ENCODE measurements around the gene MRPL19. TPM values are rescaled to one million over a fixed set of nuclear protein-coding genes. Genes with fewer than 3 reads are reported as not detected.
"Not testable (repeated sequence)": the region's sequence is repeated elsewhere in the genome, so short reads cannot be mapped to it uniquely, and the experiment has no call there.

The MRPL19 gene
- total RNA-seq, 2 experiments from 2014 or later, result 38.2 to 50.4 TPM

DNA sequence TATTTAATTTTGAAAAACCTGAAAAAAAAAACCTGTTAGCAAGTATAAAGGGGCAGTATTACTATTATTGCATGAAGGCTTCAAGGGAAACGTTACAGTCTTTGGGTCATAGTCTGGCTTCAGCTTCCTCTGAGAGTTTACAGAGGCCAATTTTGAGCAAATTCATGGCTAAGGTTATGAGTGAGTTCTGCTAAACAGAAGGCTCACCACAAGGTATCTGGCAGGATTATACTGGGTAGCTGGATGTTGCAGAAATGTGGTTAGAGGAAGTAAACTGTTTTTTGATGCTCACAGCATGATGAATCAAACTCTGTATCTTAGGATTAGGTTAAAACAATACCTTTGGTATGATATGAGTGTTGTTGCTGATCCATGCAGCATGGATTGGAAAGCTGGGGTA lies 9.3 kb downstream of the MRPL19 start:
- DNase-seq (no peak), ATAC-seq (no peak)
- Mint-ChIP-seq H3K4me3 (no peak overlapping the region), H3K36me3 (peaks cover 72% of the 10 kb centered on the region), H3K27ac (no peak overlapping the region), H3K9me3 (ENCODE audit: low read depth) (peaks cover 10% of the 10 kb centered on the region), H3K4me1 (peaks cover 9% of the 10 kb centered on the region), H3K27me3 (no peaks in the 10 kb centered on the region)
- CTCF ChIA-PET, result interaction anchor here (1.4 to 2.3 kb wide), 2 partner anchors 9 to 16 kb away, joined by 6 to 10 read pairs; no protein-coding TSS in a partner anchor

DNA sequence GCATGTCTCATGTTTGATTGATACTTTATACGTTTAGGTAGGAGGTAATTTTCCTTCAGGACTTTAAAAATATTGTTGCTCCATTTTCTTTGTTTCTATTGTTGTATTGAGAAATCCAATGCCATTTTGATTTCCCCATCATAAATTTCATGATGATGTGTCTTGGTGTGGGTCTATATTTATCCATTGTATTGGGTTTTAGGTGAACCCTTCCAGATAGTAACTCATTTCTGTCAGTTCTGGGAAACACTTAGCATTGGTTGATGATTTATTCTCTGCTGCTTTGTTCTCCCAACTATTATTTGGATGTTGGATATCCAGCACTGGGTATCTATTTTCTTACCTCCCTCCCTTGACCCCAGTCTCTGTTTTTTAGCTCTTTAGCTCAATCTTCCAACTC lies 10.0 kb downstream of the MRPL19 start:
- CTCF ChIA-PET, result interaction anchor here (0.6 to 2.3 kb wide), 4 partner anchors 8 to 20 kb away, joined by 3 to 10 read pairs (median 4); no protein-coding TSS in a partner anchor

DNA sequence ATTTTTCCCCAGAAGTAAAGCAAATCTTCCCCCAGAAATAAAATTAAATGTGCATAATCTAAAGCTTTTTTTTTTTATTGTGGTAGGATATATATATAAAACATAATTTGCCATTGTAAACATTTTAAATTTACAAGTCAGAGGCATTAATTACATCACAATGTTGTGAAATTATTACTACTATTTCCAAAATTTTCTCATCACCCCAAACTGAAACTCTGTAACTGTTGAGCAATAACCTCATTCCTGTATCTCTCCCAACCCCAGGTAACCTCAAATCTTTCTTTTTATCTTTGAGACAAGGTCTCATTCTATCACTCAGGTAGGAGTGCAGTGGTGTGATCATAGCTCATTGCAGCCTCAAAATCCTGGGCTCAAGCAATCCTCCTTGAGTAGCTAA lies 11.2 kb downstream of the MRPL19 start:
- DNase-seq (no peak), ATAC-seq (no peak)
- Mint-ChIP-seq H3K4me3 (no peak overlapping the region), H3K27me3 (no peaks in the 10 kb centered on the region), H3K27ac (no peak overlapping the region), H3K36me3 (peaks cover 77% of the 10 kb centered on the region), H3K9me3 (ENCODE audit: low read depth) (peaks cover 12% of the 10 kb centered on the region), H3K4me1 (peaks cover 7% of the 10 kb centered on the region)
- CTCF ChIA-PET, result interaction anchor here (0.9 to 2.3 kb wide), 2 partner anchors 10 to 18 kb away, joined by 4 to 10 read pairs; no protein-coding TSS in a partner anchor

More for the DNA sequence above, 10.0 kb downstream of the MRPL19 start:
- ATAC-seq (no peak), DNase-seq (no peak)
- H3K4me1 Mint-ChIP-seq, result peaks cover 7% of the 10 kb centered on the region
- H3K27ac Mint-ChIP-seq, result no peak overlapping the region
- no peaks in the 10 kb centered on the region for H3K27me3 Mint-ChIP-seq
- peaks cover 74% of the 10 kb centered on the region for H3K36me3 Mint-ChIP-seq
- peaks cover 10% of the 10 kb centered on the region for H3K9me3 Mint-ChIP-seq (ENCODE audit: low read depth)
- no peak overlapping the region for H3K4me3 Mint-ChIP-seq

DNA sequence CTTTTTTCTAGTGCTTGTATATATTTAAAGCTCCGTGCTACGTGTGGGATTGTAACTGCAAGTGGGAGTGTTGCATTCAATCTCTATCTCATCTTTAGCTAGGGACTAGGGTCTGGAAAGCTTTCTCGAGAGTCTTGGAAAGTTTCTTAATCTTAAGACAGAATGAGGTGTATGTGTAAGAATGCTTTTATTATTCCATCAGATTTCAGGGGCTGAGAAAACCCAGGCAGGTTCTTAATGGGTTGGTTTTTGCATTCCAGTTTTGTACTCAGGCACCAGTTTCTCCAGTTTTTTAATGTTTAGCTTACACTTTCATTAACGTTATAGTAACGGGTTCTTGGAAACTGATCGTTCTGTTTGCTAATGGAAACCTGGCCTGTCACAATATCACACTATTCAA lies 20.3 kb downstream of the MRPL19 start:
- H3K27me3 Mint-ChIP-seq, result no peaks in the 10 kb centered on the region
- no peak for ATAC-seq
- H3K36me3 Mint-ChIP-seq, result peaks cover 33% of the 10 kb centered on the region
- DNase-seq, result no peak
- no peaks in the 10 kb centered on the region for H3K4me1 Mint-ChIP-seq
- CTCF ChIA-PET, result no interaction called here
- no peak overlapping the region for H3K4me3 Mint-ChIP-seq
- no peak overlapping the region for H3K27ac Mint-ChIP-seq
- H3K9me3 Mint-ChIP-seq (ENCODE audit: low read depth), result no peaks in the 10 kb centered on the region

DNA sequence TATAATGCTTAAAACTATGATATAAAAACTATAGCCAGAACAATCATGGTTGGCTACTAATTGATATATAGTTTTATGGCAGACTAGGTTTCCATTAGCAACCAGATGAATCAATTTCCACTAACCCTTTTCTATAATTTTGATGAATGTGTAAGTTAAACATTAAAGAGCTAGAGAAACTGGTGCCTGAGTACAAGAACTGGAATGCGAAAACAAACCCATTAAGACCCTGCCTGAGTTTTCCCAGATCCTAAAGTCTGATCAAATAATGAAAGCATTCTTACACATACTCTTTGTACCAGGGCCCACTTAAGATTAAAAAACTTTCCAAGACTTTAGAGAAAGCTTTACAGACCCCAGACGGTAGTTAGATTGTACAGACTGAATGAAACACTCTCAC lies 21.3 kb downstream of the MRPL19 start:
- Mint-ChIP-seq H3K27me3 (no peaks in the 10 kb centered on the region), H3K27ac (no peak overlapping the region), H3K4me3 (no peak overlapping the region), H3K36me3 (peaks cover 31% of the 10 kb centered on the region), H3K9me3 (ENCODE audit: low read depth) (no peaks in the 10 kb centered on the region), H3K4me1 (peaks cover 3% of the 10 kb centered on the region)
- CTCF ChIA-PET, result interaction anchor here (1.0 to 2.0 kb wide), 2 partner anchors 9 to 10 kb away, joined by 4 to 7 read pairs; no protein-coding TSS in a partner anchor
- DNase-seq (no peak), ATAC-seq (no peak)

DNA sequence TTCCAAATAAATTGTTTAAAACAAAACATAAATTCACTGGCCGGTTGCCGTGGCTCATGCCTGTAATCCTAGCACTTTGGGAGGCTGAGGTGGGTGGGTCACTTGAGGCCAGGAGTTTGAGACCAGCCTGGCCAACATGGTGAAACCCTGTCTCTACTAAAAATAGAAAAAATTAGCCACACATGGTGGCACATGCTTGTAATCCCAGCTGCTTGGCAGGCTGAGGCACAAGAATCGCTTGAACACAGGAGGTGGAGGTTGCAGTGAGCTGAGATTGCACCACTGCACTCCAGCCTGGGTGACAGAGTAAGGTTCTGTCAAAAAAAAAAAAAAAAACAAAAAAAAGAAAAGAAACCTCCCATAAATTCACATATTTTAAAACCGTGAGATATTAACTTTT lies 28.8 kb downstream of the MRPL19 start:
- CTCF ChIA-PET, result interaction anchor here (6.8 kb wide), 1 partner anchor 35 kb away, joined by 35 read pairs; no protein-coding TSS in a partner anchor

DNA sequence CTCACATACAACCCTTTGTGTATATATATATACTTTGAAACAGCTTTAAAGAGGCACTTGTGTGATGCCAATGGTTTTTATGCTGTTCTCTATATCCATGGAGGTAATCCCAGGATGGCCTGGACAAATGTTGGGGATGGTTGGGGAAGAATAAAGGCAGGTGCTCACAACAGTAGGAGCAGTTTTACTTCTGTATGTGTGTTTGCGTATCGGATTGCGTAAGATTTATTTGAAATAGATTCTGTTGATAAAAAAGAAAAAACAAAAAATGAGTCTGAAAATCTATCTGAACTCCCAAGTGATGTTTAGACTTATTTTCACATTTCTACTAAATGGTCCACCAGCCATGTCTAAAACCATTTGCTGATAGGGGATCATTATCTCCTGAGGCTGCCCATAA lies 29.3 kb downstream of the MRPL19 start:
- CTCF ChIA-PET, result interaction anchor here (6.8 kb wide), 1 partner anchor 35 kb away, joined by 35 read pairs; no protein-coding TSS in a partner anchor
- H3K4me3 Mint-ChIP-seq, result no peak overlapping the region
- no peak overlapping the region for H3K27ac Mint-ChIP-seq
- peaks cover 24% of the 10 kb centered on the region for H3K36me3 Mint-ChIP-seq
- H3K9me3 Mint-ChIP-seq (ENCODE audit: low read depth), result no peaks in the 10 kb centered on the region
- DNase-seq (no peak), ATAC-seq (no peak)
- no peaks in the 10 kb centered on the region for H3K27me3 Mint-ChIP-seq
- peaks cover 12% of the 10 kb centered on the region for H3K4me1 Mint-ChIP-seq

More for the DNA sequence above, 28.8 kb downstream of the MRPL19 start:
- not testable (repeated sequence) for H3K4me3 Mint-ChIP-seq; H3K27me3 Mint-ChIP-seq; H3K9me3 Mint-ChIP-seq (ENCODE audit: low read depth); H3K27ac Mint-ChIP-seq; DNase-seq; ATAC-seq
- Mint-ChIP-seq H3K36me3 (peaks cover 24% of the 10 kb centered on the region), H3K4me1 (peaks cover 12% of the 10 kb centered on the region)

DNA sequence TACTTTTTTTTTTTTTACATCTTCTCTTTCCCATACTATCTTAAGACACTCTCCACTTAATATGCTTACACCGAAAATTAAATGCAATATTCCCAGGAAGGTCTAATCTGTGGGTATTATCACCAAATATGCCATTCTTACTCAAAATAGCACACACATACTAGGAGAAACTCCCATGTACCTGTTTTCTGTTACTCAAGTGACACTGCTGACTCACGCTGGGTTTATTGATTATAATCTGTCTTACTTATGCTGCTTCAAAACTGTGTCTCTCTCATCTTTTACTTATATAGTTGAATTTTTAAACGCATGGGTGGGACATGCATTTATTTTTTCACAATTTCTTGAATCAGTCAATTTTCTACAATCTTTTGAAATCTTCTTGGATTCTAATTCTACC lies 29.9 kb downstream of the MRPL19 start:
- H3K27me3 Mint-ChIP-seq, result no peaks in the 10 kb centered on the region
- CTCF ChIA-PET, result interaction anchor here (0.7 to 6.8 kb wide), 13 partner anchors 8 to 40 kb away, joined by 3 to 35 read pairs (median 5); partner anchors contain the start of genes GCFC2 and MRPL19
- no peak overlapping the region for H3K4me3 Mint-ChIP-seq
- no peak for ATAC-seq
- DNase-seq, result no peak
- H3K9me3 Mint-ChIP-seq (ENCODE audit: low read depth), result no peaks in the 10 kb centered on the region
- peaks cover 12% of the 10 kb centered on the region for H3K4me1 Mint-ChIP-seq
- H3K27ac Mint-ChIP-seq, result no peak overlapping the region
- peaks cover 21% of the 10 kb centered on the region for H3K36me3 Mint-ChIP-seq

DNA sequence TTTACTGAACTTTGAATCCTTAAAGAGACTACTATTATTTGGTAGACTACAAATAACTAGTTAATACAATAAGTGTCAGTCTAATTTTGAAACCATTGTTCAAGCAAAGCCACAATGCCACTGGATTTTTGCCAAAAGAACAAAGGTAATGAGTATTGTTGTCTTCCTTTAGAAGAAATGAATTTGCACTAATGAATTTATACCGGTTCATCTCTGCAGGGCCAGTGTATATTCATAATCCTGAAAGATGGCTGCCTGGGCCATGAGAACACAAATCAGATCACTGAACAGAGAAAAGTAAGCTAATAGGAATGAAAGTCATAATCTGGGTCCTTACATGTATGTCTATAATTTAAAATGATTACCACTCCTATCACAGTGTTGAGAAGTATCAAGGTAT lies 33.0 kb downstream of the MRPL19 start:
- peaks cover 15% of the 10 kb centered on the region for H3K4me1 Mint-ChIP-seq
- H3K27ac Mint-ChIP-seq, result no peak overlapping the region
- no peak for ATAC-seq
- no peak overlapping the region for H3K4me3 Mint-ChIP-seq
- H3K27me3 Mint-ChIP-seq, result no peaks in the 10 kb centered on the region
- H3K9me3 Mint-ChIP-seq (ENCODE audit: low read depth), result no peaks in the 10 kb centered on the region
- CTCF ChIA-PET, result interaction anchor here (6.8 kb wide), 1 partner anchor 39 kb away, joined by 35 read pairs; no protein-coding TSS in a partner anchor
- H3K36me3 Mint-ChIP-seq, result peaks cover 18% of the 10 kb centered on the region
- DNase-seq, result no peak

DNA sequence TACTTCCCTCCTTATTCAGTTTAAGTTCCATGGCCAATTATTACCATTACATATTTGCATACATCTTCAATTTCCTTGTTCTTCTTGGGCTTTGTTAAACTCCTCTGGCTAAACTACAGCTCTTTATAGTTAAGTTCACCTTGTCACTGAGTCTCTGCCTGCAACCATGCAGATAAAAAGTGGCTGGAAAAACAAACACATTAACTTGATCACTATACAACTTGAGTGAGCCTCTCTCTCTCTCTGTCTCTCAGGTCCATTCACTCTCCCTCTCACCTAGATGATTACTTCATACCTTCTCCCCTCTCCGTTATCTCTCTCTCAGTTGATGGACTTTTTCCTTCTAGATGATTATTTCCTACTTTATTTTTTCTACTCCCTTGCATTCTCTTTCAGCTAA lies 33.8 kb downstream of the MRPL19 start:
- DNase-seq (no peak), ATAC-seq (no peak)
- no peak overlapping the region for H3K27ac Mint-ChIP-seq
- no peaks in the 10 kb centered on the region for H3K27me3 Mint-ChIP-seq
- no peak overlapping the region for H3K4me3 Mint-ChIP-seq
- peaks cover 25% of the 10 kb centered on the region for H3K36me3 Mint-ChIP-seq
- H3K4me1 Mint-ChIP-seq, result peaks cover 20% of the 10 kb centered on the region
- no peaks in the 10 kb centered on the region for H3K9me3 Mint-ChIP-seq (ENCODE audit: low read depth)
- CTCF ChIA-PET, result interaction anchor here (0.9 to 6.8 kb wide), 3 partner anchors 9 to 40 kb away, joined by 3 to 35 read pairs (median 3); no protein-coding TSS in a partner anchor

DNA sequence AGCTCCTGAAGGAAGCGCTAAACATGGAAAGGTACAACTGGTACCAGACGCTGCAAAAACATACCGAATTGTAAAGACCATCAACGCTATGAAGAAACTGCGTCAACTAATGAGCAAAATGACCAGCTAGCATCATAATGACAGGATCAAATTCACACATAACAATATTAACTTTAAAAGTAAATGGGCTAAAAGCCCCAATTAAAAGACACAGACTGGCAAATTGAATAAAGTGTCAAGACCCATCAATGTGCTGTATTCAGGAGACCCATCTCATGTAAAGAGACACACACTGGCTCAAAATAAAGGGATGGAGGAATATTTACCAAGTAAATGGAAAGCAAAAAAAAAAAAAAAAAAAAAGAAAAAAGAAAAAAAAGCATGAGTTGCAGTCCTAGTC lies 36.8 kb downstream of the MRPL19 start:
- CTCF ChIA-PET; H3K27me3 Mint-ChIP-seq; H3K9me3 Mint-ChIP-seq (ENCODE audit: low read depth): not testable (repeated sequence)

DNA sequence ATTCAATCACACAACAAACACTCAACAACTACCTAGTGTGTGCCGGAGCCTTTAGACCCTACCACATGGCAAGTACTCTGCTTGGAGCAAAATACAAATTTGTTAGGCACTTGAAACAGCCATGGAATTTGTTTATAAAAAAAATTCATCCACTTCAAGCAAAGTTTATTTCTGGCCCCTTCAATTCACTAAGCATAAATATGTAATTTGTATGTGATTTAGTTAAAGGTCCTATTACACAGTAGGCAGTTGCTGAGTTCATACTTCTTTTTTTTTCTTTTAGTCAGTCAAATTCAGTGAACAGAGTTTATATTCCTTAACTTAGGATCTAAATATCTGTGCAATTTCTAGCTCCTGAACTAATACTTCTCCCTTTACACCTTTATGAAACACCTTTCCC lies 41.6 kb downstream of the MRPL19 start:
- peaks cover 47% of the 10 kb centered on the region for H3K36me3 Mint-ChIP-seq
- no peak overlapping the region for H3K27ac Mint-ChIP-seq
- no peaks in the 10 kb centered on the region for H3K27me3 Mint-ChIP-seq
- no peak for ATAC-seq
- H3K4me1 Mint-ChIP-seq, result peaks cover 11% of the 10 kb centered on the region
- H3K9me3 Mint-ChIP-seq (ENCODE audit: low read depth), result no peaks in the 10 kb centered on the region
- CTCF ChIA-PET, result interaction anchor here (1.9 to 2.1 kb wide), 2 partner anchors 10 to 11 kb away, joined by 4 to 6 read pairs; no protein-coding TSS in a partner anchor
- no peak for DNase-seq
- no peak overlapping the region for H3K4me3 Mint-ChIP-seq

More for the DNA sequence above, 36.8 kb downstream of the MRPL19 start:
- peaks cover 11% of the 10 kb centered on the region for H3K4me1 Mint-ChIP-seq
- not testable (repeated sequence) for DNase-seq, H3K27ac Mint-ChIP-seq, ATAC-seq, H3K4me3 Mint-ChIP-seq
- H3K36me3 Mint-ChIP-seq, result peaks cover 35% of the 10 kb centered on the region

DNA sequence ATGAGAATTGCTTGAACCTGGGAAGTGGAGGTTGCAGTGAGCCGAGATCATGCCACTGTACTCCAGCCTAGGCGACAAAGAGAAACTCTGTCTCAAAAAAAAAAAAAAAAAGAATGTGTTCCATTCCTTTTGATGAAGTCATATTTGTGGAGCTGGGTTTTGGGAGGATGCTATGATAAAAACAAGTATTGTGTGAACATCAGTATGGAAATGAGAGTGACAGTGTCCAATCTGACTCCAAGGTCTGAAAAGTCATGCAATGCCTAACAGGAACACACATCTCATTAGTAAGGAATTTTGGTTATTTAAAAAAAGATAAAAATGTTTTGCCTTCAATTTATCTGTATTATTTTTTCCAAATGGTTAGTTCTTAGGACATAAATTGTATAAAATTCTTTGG lies 52.3 kb downstream of the MRPL19 start:
- CTCF ChIA-PET, result interaction anchor here (2.4 kb wide), 1 partner anchor 13 kb away, joined by 7 read pairs; no protein-coding TSS in a partner anchor
- Mint-ChIP-seq H3K27ac (no peak overlapping the region), H3K27me3 (no peaks in the 10 kb centered on the region), H3K36me3 (peaks cover 45% of the 10 kb centered on the region), H3K4me3 (no peak overlapping the region), H3K4me1 (no peaks in the 10 kb centered on the region), H3K9me3 (ENCODE audit: low read depth) (peaks cover 3% of the 10 kb centered on the region)
- no peak for DNase-seq
- ATAC-seq, result no peak

DNA sequence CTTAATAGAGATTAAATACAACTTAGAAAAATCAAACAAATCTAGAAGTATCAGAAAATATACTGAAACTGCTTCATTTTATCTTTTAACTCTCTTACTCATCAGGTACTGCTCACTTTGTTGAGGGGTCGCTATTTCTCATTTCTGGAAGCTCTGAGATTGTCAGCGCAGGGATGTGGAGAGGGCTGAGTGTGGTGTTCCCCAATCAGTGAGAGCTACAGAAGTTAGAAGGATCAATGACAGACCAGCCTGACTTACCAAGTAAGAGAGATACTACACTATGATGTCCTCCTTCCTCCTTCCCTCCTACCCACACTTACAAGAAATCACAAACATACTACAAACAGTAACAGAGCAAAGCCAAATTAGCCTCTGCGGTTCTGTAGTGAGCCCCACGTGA lies 56.0 kb downstream of the MRPL19 start:
- no peak overlapping the region for H3K27ac Mint-ChIP-seq
- no peak for ATAC-seq

More for the DNA sequence above, 56.0 kb downstream of the MRPL19 start:
- H3K4me1 Mint-ChIP-seq, result peaks cover 12% of the 10 kb centered on the region
- no peak overlapping the region for H3K4me3 Mint-ChIP-seq
- DNase-seq, result no peak
- H3K27me3 Mint-ChIP-seq, result no peaks in the 10 kb centered on the region
- CTCF ChIA-PET, result no interaction called here
- H3K9me3 Mint-ChIP-seq (ENCODE audit: low read depth), result peaks cover 3% of the 10 kb centered on the region
- H3K36me3 Mint-ChIP-seq, result peaks cover 57% of the 10 kb centered on the region
